AG10803 (cell line): Measurements from ENCODE around the gene CWC22.

ENCODE experiments used
- DNase-seq: peaks from one replicate; pipeline ENCODE4 v3.0.0; 2010; ENCODE audit warnings: low read depth
- H3K4me3 ChIP-seq: 2 replicates; pipeline ENCODE4 v1.5.1; 2011; ENCODE audit warnings: mild to moderate bottlenecking, low read length, control low read depth
- CTCF ChIP-seq: conservative IDR thresholded peaks from 2 replicates; pipeline ENCODE4 v1.5.1; 2011; ENCODE audit warnings: mild to moderate bottlenecking, low read length, control low read depth, inconsistent platforms

Gene CWC22

GRCh38 chr2:179899666-179900065 is 107.4 kb downstream of the CWC22 start:
- H3K4me3 ChIP-seq, result no peak overlapping the region
- TF ChIP-seq CTCF, result no peak
- DNase-seq, result no peak

GRCh38 chr2:179898873-179899272 is 108.2 kb downstream of the CWC22 start:
- peak; percentile 45 for TF ChIP-seq CTCF
- no peak overlapping the region for H3K4me3 ChIP-seq
- DNase-seq, result peak; percentile 19
